Uterus (tissue), 4 donors: ENCODE measurements around the gene CDCA4. TPM values are rescaled to one million over a fixed set of nuclear protein-coding genes. Genes with fewer than 3 reads are reported as not detected.

Experiments used
- DNase-seq, 2 donors: peaks; one replicate each; pipeline ENCODE4 v3.0.0-alpha.2; 2019 to 2020
- H3K27ac ChIP-seq, 2 donors: fragments of 200-600 bp; sonication (generic); 1 replicate in 1 of 2; 2 replicates in 1 of 2; pipeline ENCODE4 v1.5.1; 2016 to 2018
- H3K27me3 ChIP-seq, 2 donors: fragments of 200-600 bp; sonication (generic); one replicate each; pipeline ENCODE4 v1.5.1; 2018 to 2019; ENCODE audit warnings: control low read depth in 1 of 2
- H3K36me3 ChIP-seq, 2 donors: fragments of 200-600 bp; sonication (generic); one replicate each; pipeline ENCODE4 v1.5.1; 2019; ENCODE audit warnings: control low read depth in 1 of 2
- H3K4me1 ChIP-seq, 2 donors: fragments of 200-600 bp; sonication (generic); one replicate each; pipeline ENCODE4 v1.5.1; 2018 to 2019; ENCODE audit warnings: control low read depth in 1 of 2
- H3K4me3 ChIP-seq, 2 donors: fragments of 200-600 bp; sonication (generic); 1 replicate in 1 of 2; 2 replicates in 1 of 2; pipeline ENCODE4 v1.5.1; 2018 to 2019; ENCODE audit warnings: mild to moderate bottlenecking in 1 of 2
- H3K9me3 ChIP-seq, 2 donors: fragments of 200-600 bp; sonication (generic); one replicate each; pipeline ENCODE4 v1.5.1; 2019; ENCODE audit warnings: control low read depth in 1 of 2
- CTCF ChIP-seq, 4 experiments: fragments of 200-600 bp in 2 of 4; fragments of 450-650 bp in 2 of 4; sonication (generic) in 2 of 4; IDR thresholded peaks; one replicate each; pipeline ENCODE4 v1.5.1; 2016 to 2019; ENCODE audit warnings: antibody characterized with exemption in 4 of 4, mild to moderate bottlenecking in 2 of 4, moderate library complexity in 1 of 4
- POLR2A ChIP-seq, 2 donors: fragments of 450-650 bp; IDR thresholded peaks; one replicate each; pipeline ENCODE4 v1.6.1; 2016; ENCODE audit warnings: antibody characterized with exemption in 2 of 2, mild to moderate bottlenecking in 1 of 2, moderate library complexity in 1 of 2
- intact Hi-C: fragments of 100-400 bp; cut with DNase I; formaldehyde crosslinking; loops from one replicate; pipeline ENCODE4 v1.15.1; 2023; ENCODE audit warnings: low total_unique reads
- total RNA-seq, 4 donors: library from RNA; depleted of rRNA in 3 of 4; stranded (reverse); fragments of >200 nt in 3 of 4; gene quantifications; one replicate each; pipeline versions ENCODE4 v1.1.0 to v1.2.4, GENCODE V29; 2014 to 2023
- donor health status: DM: yes; HTN: yes; CAD: no.

CDCA4 gene
- total RNA-seq, 4 donors from 2014 or later = 2.3 to 43.3 (median 10.3) TPM

- intact Hi-C loops = no loop called here
- H3K4me3 ChIP-seq = peak overlapping the region; percentile 34 to 38
- H3K27ac ChIP-seq = peak overlapping the region; percentile 95 to 99
- H3K9me3 ChIP-seq = no peaks in the 10 kb centered on the region
- H3K27me3 ChIP-seq = no peaks in the 10 kb centered on the region
- DNase-seq = peak; percentile 92 to 94
- H3K36me3 ChIP-seq = no peaks in the 10 kb centered on the region
- H3K4me1 ChIP-seq = peaks cover 28 to 32% of the 10 kb centered on the region in 2 donors
- TF ChIP-seq CTCF (IDR thresholded peaks at IDR 0.05) (no peak), POLR2A (IDR thresholded peaks at IDR 0.05) (peak; percentile 16 to 63)
Observed at GRCh38 chr14:104970231-104971068, 50.4 kb downstream of the CDCA4 start.

GRCh38 chr14:104969741-104970230, 51.1 kb downstream of the CDCA4 start:
- no peaks in the 10 kb centered on the region for H3K9me3 ChIP-seq
- H3K4me3 ChIP-seq = peak overlapping the region; percentile 34 to 38
- DNase-seq = peak in 1 of 2 donors; percentile 46
- no peaks in the 10 kb centered on the region for H3K36me3 ChIP-seq
- peaks cover 22 to 26% of the 10 kb centered on the region in 2 donors for H3K4me1 ChIP-seq
- no peaks in the 10 kb centered on the region for H3K27me3 ChIP-seq
- TF ChIP-seq POLR2A (IDR thresholded peaks at IDR 0.05) = no peak
- TF ChIP-seq CTCF (IDR thresholded peaks at IDR 0.05) = no peak
- peak overlapping the region; percentile 95 to 99 for H3K27ac ChIP-seq
- intact Hi-C loops = no loop called here

GRCh38 chr14:104968541-104969401, 52.1 kb downstream of the CDCA4 start:
- H3K36me3 ChIP-seq = no peaks in the 10 kb centered on the region
- H3K9me3 ChIP-seq = no peaks in the 10 kb centered on the region
- no peaks in the 10 kb centered on the region for H3K27me3 ChIP-seq
- peaks cover 15 to 18% of the 10 kb centered on the region in 2 donors for H3K4me1 ChIP-seq
- intact Hi-C loops = no loop called here
- peak overlapping the region; percentile 34 to 38 for H3K4me3 ChIP-seq
- no peak for TF ChIP-seq CTCF (IDR thresholded peaks at IDR 0.05)
- peak overlapping the region; percentile 95 to 99 for H3K27ac ChIP-seq
- DNase-seq = peak; percentile 52 to 79

GRCh38 chr14:104968153-104968527, 52.7 kb downstream of the CDCA4 start:
- peak overlapping the region; percentile 95 to 99 for H3K27ac ChIP-seq
- intact Hi-C loops = no loop called here
- H3K4me3 ChIP-seq = peak overlapping the region; percentile 34 to 38
- no peaks in the 10 kb centered on the region for H3K27me3 ChIP-seq
- H3K4me1 ChIP-seq = peaks cover 11 to 16% of the 10 kb centered on the region in 2 donors
- no peak for TF ChIP-seq POLR2A (IDR thresholded peaks at IDR 0.05)
- no peaks in the 10 kb centered on the region for H3K9me3 ChIP-seq
- H3K36me3 ChIP-seq = no peaks in the 10 kb centered on the region
- DNase-seq = peak; percentile 89 to 93

- Histone ChIP-seq H3K27me3 (no peaks in the 10 kb centered on the region), H3K36me3 (no peaks in the 10 kb centered on the region), H3K4me3 (peak overlapping the region; percentile 34 to 38), H3K4me1 (peaks cover 11% of the 10 kb centered on the region in 2 donors), H3K27ac (peak overlapping the region; percentile 95 to 99), H3K9me3 (no peaks in the 10 kb centered on the region)
- TF ChIP-seq CTCF (IDR thresholded peaks at IDR 0.05) = no peak
- no peak for TF ChIP-seq POLR2A (IDR thresholded peaks at IDR 0.05)
- peak; percentile 66 to 73 for DNase-seq
- intact Hi-C loops = no loop called here
Observed at GRCh38 chr14:104967386-104968152, 53.3 kb downstream of the CDCA4 start.
